Measurements from ENCODE around the gene CHCHD10.

The CHCHD10 gene

GRCh38 chr22:23769321-23769965 is 1.7 kb upstream of the CHCHD10 start:
- TF ChIP-seq CTCF (IDR thresholded peaks at IDR 0.05; ENCODE audit: extremely low read depth, missing control alignments): no peak
- no peak for DNase-seq (ENCODE audit: low spot score)

GRCh38 chr22:23767303-23767672 is 484 bp downstream of the CHCHD10 start:
- no peak for DNase-seq (ENCODE audit: low spot score)

GRCh38 chr22:23764899-23765881 is 2.6 kb downstream of the CHCHD10 start:
- no peak for DNase-seq (ENCODE audit: low spot score)
- TF ChIP-seq CTCF (IDR thresholded peaks at IDR 0.05; ENCODE audit: extremely low read depth, missing control alignments): no peak

More at GRCh38 chr22:23767303-23767672, 484 bp downstream of the CHCHD10 start:
- no peak for TF ChIP-seq CTCF (IDR thresholded peaks at IDR 0.05; ENCODE audit: extremely low read depth, missing control alignments)

GRCh38 chr22:23763954-23764353 is 3.8 kb downstream of the CHCHD10 start:
- TF ChIP-seq CTCF (IDR thresholded peaks at IDR 0.05; ENCODE audit: extremely low read depth, missing control alignments): no peak
- no peak for DNase-seq (ENCODE audit: low spot score)

GRCh38 chr22:23763579-23763945 is 4.2 kb downstream of the CHCHD10 start:
- DNase-seq (ENCODE audit: low spot score): no peak
- no peak for TF ChIP-seq CTCF (IDR thresholded peaks at IDR 0.05; ENCODE audit: extremely low read depth, missing control alignments)

GRCh38 chr22:23762842-23763578 is 4.8 kb downstream of the CHCHD10 start, which contains the start of gene C22orf15:
Gene C22orf15 (plus strand): TSS chr22:23762990. CDS start chr22:23763307, 317 bp downstream.
- no peak for DNase-seq (ENCODE audit: low spot score)

More at GRCh38 chr22:23762842-23763578, 4.8 kb downstream of the CHCHD10 start, which contains the start of gene C22orf15:
- TF ChIP-seq CTCF (IDR thresholded peaks at IDR 0.05; ENCODE audit: extremely low read depth, missing control alignments): no peak
